Stimulated activated CD4-positive, alpha-beta T cell treated with anti-CD3 and anti-CD28 coated beads, Interleukin-15, amount 100 ng/mL, for 48 hours (primary cell): ENCODE data around the gene COL4A6.

ENCODE experiments used
- DNase-seq, 2 donors: peaks; one replicate each; pipeline ENCODE4 v3.0.0-alpha.2; 2020; ENCODE audit warnings: low read depth in 2 of 2

Gene COL4A6

GRCh38 chrX:108159028-108159670 is 279.1 kb downstream of the COL4A6 start:
- no peak for DNase-seq

- no peak for DNase-seq
Measured at GRCh38 chrX:108157628-108158027, 280.6 kb downstream of the COL4A6 start.

DNA sequence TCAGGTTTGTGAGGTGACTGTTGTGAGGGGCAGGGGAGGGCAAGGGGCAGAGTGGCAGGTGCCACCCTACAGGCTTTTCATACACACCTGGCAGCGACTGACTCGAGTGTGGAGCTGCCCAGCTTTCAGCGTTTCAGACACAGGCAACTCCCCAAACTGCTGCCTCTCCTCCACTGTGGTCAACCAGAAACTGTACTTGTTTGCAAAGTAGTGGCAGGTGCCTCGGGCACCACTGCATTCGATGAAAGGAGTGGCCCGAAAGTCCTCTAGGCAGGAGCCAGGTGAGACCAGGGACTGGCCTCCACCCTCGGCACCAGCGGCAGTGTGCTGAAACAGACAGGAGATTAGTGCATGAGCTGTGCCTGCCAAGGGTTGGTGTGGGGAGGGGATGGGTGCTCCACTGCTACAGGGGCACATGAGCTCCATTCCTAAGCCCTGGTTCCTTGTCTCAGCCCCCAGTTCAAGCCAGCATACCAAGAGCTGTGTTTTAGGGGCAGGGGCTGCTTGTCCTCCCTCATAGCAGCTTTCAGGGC is 281.2 kb downstream of the COL4A6 start:
- no peak for DNase-seq

DNA sequence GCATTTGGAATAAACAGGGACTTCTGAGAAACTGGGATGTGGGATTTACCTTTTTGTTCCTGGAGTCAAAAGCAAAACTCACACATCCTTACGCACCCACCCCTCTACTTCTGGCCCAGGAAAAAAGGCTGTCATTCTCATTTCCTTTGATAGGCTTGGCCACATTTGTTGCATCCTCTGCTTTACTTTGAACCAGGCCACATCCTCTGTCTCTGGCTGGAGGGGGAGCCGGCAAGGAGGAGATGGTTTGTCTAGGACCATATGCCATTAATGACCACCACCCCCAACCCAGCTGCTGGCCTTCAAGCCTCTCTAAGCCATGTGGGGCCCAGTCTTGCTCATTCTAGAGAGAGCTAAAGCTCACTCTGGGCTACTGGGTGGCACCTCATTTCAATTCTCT is 282.1 kb downstream of the COL4A6 start:
- DNase-seq, result no peak

DNA sequence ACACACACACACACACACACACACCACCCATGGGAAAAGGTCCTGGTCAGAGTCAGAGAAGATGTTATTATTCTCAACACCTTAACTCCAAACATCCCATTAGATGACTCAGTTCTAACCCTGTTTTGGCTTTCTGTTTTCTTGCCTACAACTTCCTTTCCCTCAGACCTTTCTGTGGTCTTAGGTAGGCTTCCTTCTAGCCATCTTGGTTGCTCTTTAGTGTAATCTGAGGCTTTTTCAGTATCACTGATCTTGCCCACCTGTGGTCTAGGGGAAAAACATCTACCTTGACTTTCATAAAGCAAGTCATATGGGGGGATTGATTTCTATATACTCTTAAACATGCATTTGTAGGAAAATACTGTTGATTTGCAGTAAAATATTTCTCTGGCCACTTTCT is 289.7 kb downstream of the COL4A6 start:
- DNase-seq, result no peak

- no peak for DNase-seq
Measured at GRCh38 chrX:108138814-108139702, 299.2 kb downstream of the COL4A6 start.

- no peak for DNase-seq
Measured at GRCh38 chrX:108134724-108135123, 303.5 kb downstream of the COL4A6 start.

GRCh38 chrX:108132876-108133275 is 305.3 kb downstream of the COL4A6 start:
- DNase-seq, result no peak

DNA sequence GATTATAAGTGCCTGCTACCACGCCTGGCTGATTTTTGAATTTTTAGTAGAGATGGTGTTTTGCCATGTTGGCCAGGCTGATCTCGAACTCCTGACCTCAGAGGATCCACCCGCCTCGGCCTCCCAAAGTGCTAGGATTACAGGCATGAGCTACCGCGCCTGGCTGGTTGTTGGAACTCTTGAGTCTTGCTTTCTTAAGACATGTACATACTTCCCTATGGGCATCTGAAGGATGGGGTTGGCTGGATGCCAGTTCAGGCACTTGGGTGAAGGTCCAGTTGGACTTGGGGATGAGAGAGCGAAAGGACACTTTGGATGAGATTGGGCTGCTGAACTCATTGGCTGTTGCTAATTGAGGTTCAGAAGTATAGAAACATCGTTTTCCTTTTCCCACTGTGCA is 306.2 kb downstream of the COL4A6 start:
- no peak for DNase-seq

- no peak for DNase-seq
Measured at GRCh38 chrX:108131471-108131870, 306.8 kb downstream of the COL4A6 start.

- no peak for DNase-seq
Measured at GRCh38 chrX:108130889-108131288, 307.3 kb downstream of the COL4A6 start.

GRCh38 chrX:108127152-108127551 is 311.1 kb downstream of the COL4A6 start:
- no peak for DNase-seq

DNA sequence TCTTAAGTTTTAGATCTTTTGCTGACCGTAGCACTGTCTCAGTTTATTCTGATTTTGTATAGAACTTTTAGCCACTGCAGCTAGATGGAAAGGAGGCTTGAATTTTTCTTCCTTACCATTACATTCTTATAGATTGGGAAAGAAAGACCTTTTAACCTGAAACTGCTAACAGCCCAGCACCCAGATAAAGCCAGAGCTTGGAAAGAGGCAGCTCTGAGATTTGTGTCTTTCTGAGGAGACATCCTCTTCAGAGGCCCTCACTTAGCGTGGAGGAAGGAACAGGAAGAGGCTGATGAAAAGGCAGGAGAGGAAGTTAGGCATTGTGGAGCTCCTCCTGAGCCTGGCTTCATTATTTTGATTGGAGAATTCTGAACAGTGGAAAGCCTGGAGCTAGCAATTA is 311.6 kb downstream of the COL4A6 start:
- no peak for DNase-seq

DNA sequence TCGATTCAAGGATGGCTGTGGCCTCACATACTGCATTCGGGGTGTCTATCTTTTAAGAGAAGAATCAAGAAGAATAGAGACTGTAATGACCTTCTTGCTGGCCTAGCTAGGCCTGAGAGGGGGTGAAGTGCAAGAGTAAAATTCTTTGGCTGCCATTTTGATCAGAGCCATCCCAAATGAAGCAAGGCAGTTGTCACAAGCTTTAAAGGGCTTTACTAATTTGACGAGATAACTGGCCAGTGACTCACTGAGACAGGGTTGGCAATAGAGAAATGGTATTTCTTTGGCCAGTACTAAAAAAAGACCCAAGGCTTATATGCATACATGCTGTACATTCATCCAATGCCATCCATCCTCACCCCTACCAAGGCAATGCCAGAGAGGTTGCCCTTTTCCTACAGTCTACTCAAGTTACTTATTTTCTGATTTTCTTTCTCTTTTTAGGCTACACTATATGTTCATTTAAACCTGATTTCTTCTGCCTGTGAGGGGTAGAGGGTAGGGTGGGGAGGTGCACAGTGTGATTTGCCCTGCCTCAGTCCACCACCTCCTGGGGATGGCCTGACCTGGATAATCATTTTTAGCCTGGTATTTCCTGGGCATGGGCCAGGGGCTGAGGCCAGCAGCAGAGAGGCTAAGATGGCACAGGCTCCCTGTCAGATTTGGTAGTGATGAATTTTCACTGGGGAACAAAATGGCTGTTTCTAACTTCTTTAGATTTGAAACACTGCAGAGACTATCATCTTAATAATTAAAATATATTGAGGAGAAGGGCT is 314.4 kb downstream of the COL4A6 start:
- DNase-seq, result no peak

- no peak for DNase-seq
Measured at GRCh38 chrX:108122748-108123147, 315.5 kb downstream of the COL4A6 start.

DNA sequence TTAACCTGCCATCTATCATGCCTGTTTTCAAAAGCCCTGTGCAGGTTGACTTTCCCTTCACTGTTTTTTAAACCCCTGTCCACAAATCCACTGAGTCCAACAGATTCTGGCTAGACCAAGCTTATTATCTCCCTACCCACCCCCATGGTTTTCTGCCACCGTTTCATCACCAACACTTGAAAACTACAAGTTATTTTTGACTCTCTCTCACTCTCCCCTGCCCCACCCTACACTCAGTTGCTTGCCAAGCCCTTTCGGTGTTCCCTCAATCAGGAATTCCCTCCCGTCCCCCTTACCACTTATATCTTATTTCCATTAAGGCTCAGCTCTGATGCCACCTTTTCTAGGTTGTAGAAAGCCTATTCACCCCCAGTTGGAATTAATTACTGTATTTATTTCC is 316.9 kb downstream of the COL4A6 start:
- no peak for DNase-seq

DNA sequence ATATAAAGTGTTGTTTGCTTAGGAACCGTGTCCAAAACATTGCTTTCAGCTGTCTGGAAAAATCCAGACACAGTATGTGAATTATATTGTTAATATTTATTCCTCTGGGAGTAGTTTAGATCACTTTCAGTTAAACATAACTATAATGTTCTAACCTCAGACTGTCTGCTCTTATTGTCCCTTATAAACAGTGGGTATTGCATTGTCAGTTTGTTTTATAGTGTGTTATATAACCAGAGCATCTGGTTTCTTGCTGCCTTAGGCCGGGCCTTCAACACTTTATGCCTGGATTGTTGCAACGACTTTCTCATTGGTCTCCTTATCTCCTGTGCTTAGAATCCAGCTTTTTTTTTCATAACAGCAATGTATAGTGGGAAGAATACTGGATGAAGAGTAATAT is 320.2 kb downstream of the COL4A6 start:
- no peak for DNase-seq

- no peak for DNase-seq
Measured at GRCh38 chrX:108114541-108114940, 323.7 kb downstream of the COL4A6 start.
